Measurements from ENCODE around the gene B4GALT4.

- TF ChIP-seq GATA3 (IDR thresholded peaks at IDR 0.05; ENCODE audit: low read depth, low read length), result no peak
- no peak for TF ChIP-seq GATA2 (IDR thresholded peaks at IDR 0.05; ENCODE audit: low read depth, low read length)
Measured at GRCh38 chr3:119220970-119221667, 19.6 kb downstream of the B4GALT4 start.

Measured in SH-SY5Y (cell line).